ENCODE data around the gene OR13J1. TPM values are rescaled to one million over a fixed set of nuclear protein-coding genes. Genes with fewer than 3 reads are reported as not detected.

OR13J1 gene
- total RNA-seq, 2 experiments from 2014 or later: not detected

GRCh38 chr9:35845824-35846771, 24.1 kb downstream of the OR13J1 start:
- no peak overlapping the region for H3K27ac Mint-ChIP-seq

GRCh38 chr9:35844628-35845270, 25.5 kb downstream of the OR13J1 start:
- ATAC-seq: peak; percentile 58
- no peak overlapping the region for H3K4me3 Mint-ChIP-seq

More at GRCh38 chr9:35845824-35846771, 24.1 kb downstream of the OR13J1 start:
- ATAC-seq (no peak), DNase-seq (no peak)
- CTCF ChIA-PET: interaction anchor here (1.0 to 2.1 kb wide), 6 partner anchors 9 to 137 kb away, joined by 3 to 11 read pairs (median 6); no protein-coding TSS in a partner anchor
- Mint-ChIP-seq H3K4me1 (peaks cover 34% of the 10 kb centered on the region), H3K4me3 (no peak overlapping the region), H3K36me3 (no peaks in the 10 kb centered on the region), H3K27me3 (no peaks in the 10 kb centered on the region), H3K9me3 (ENCODE audit: low read depth) (no peaks in the 10 kb centered on the region)

GRCh38 chr9:35842795-35843194, 27.4 kb downstream of the OR13J1 start:
- ATAC-seq: no peak
- H3K9me3 Mint-ChIP-seq (ENCODE audit: low read depth): no peaks in the 10 kb centered on the region
- DNase-seq: no peak
- no peaks in the 10 kb centered on the region for H3K36me3 Mint-ChIP-seq
- no peaks in the 10 kb centered on the region for H3K27me3 Mint-ChIP-seq
- CTCF ChIA-PET: interaction anchor here (1.3 to 1.5 kb wide), 2 partner anchors 39 to 180 kb away, joined by 4 to 5 read pairs; no protein-coding TSS in a partner anchor
- H3K4me3 Mint-ChIP-seq: no peak overlapping the region
- H3K4me1 Mint-ChIP-seq: peaks cover 28% of the 10 kb centered on the region
- no peak overlapping the region for H3K27ac Mint-ChIP-seq

More at GRCh38 chr9:35844628-35845270, 25.5 kb downstream of the OR13J1 start:
- no peak for DNase-seq
- Mint-ChIP-seq H3K27me3 (no peaks in the 10 kb centered on the region), H3K4me1 (peaks cover 34% of the 10 kb centered on the region), H3K36me3 (no peaks in the 10 kb centered on the region), H3K9me3 (ENCODE audit: low read depth) (no peaks in the 10 kb centered on the region), H3K27ac (no peak overlapping the region)
- CTCF ChIA-PET: interaction anchor here (1.0 to 2.3 kb wide), 7 partner anchors 10 to 138 kb away, joined by 3 to 11 read pairs (median 6); no protein-coding TSS in a partner anchor

- Mint-ChIP-seq H3K4me1 (peaks cover 22% of the 10 kb centered on the region), H3K27me3 (no peaks in the 10 kb centered on the region), H3K4me3 (no peak overlapping the region), H3K36me3 (no peaks in the 10 kb centered on the region), H3K27ac (no peak overlapping the region), H3K9me3 (ENCODE audit: low read depth) (no peaks in the 10 kb centered on the region)
- DNase-seq: no peak
- ATAC-seq: no peak
- CTCF ChIA-PET: interaction anchor here (1.3 to 1.5 kb wide), 2 partner anchors 40 to 181 kb away, joined by 4 to 5 read pairs; no protein-coding TSS in a partner anchor
Measured at GRCh38 chr9:35842020-35842745, 28.0 kb downstream of the OR13J1 start.

GRCh38 chr9:35841645-35841900, 28.6 kb downstream of the OR13J1 start:
- DNase-seq (no peak), ATAC-seq (no peak)
- Mint-ChIP-seq H3K27ac (no peak overlapping the region), H3K4me1 (peaks cover 21% of the 10 kb centered on the region), H3K36me3 (no peaks in the 10 kb centered on the region), H3K9me3 (ENCODE audit: low read depth) (no peaks in the 10 kb centered on the region), H3K27me3 (no peaks in the 10 kb centered on the region), H3K4me3 (no peak overlapping the region)
- CTCF ChIA-PET: interaction anchor here (1.5 kb wide), 1 partner anchor 181 kb away, joined by 5 read pairs; no protein-coding TSS in a partner anchor

- CTCF ChIA-PET: interaction anchor here (1.6 kb wide), 1 partner anchor 10 kb away, joined by 5 read pairs; no protein-coding TSS in a partner anchor
- H3K27me3 Mint-ChIP-seq: no peaks in the 10 kb centered on the region
- H3K4me1 Mint-ChIP-seq: peaks cover 21% of the 10 kb centered on the region
- H3K4me3 Mint-ChIP-seq: no peak overlapping the region
- DNase-seq (no peak), ATAC-seq (no peak)
- H3K36me3 Mint-ChIP-seq: no peaks in the 10 kb centered on the region
- H3K27ac Mint-ChIP-seq: no peak overlapping the region
- no peaks in the 10 kb centered on the region for H3K9me3 Mint-ChIP-seq (ENCODE audit: low read depth)
Measured at GRCh38 chr9:35840881-35841644, 29.1 kb downstream of the OR13J1 start.

GRCh38 chr9:35839926-35840325, 30.3 kb downstream of the OR13J1 start:
- Mint-ChIP-seq H3K4me1 (peaks cover 12% of the 10 kb centered on the region), H3K27me3 (no peaks in the 10 kb centered on the region), H3K9me3 (ENCODE audit: low read depth) (no peaks in the 10 kb centered on the region), H3K36me3 (no peaks in the 10 kb centered on the region), H3K27ac (no peak overlapping the region), H3K4me3 (no peak overlapping the region)
- DNase-seq (no peak), ATAC-seq (no peak)
- CTCF ChIA-PET: interaction anchor here (1.6 to 2.8 kb wide), 2 partner anchors 9 to 13 kb away, joined by 5 to 9 read pairs; no protein-coding TSS in a partner anchor

GRCh38 chr9:35836595-35836994, 33.6 kb downstream of the OR13J1 start:
- Mint-ChIP-seq H3K27me3 (no peaks in the 10 kb centered on the region), H3K4me3 (no peak overlapping the region), H3K36me3 (no peaks in the 10 kb centered on the region), H3K4me1 (peaks cover 5% of the 10 kb centered on the region), H3K9me3 (ENCODE audit: low read depth) (no peaks in the 10 kb centered on the region), H3K27ac (no peak overlapping the region)
- ATAC-seq: no peak
- no peak for DNase-seq
- CTCF ChIA-PET: interaction anchor here (1.1 to 3.1 kb wide), 6 partner anchors 10 to 140 kb away, joined by 3 to 21 read pairs (median 6); partner anchors contain the start of gene SPAG8

- no peaks in the 10 kb centered on the region for H3K9me3 Mint-ChIP-seq (ENCODE audit: low read depth)
- DNase-seq (no peak), ATAC-seq (no peak)
- no peak overlapping the region for H3K4me3 Mint-ChIP-seq
- H3K4me1 Mint-ChIP-seq: peaks cover 5% of the 10 kb centered on the region
- H3K27me3 Mint-ChIP-seq: no peaks in the 10 kb centered on the region
- no peak overlapping the region for H3K27ac Mint-ChIP-seq
- CTCF ChIA-PET: interaction anchor here (0.6 to 3.1 kb wide), 13 partner anchors 9 to 178 kb away, joined by 3 to 21 read pairs (median 5); partner anchors contain the start of genes RMRP and SPAG8
- no peaks in the 10 kb centered on the region for H3K36me3 Mint-ChIP-seq
Measured at GRCh38 chr9:35835766-35836165, 34.4 kb downstream of the OR13J1 start.

GRCh38 chr9:35835216-35835632, 35.0 kb downstream of the OR13J1 start:
- no peak overlapping the region for H3K27ac Mint-ChIP-seq
- H3K4me3 Mint-ChIP-seq: no peak overlapping the region
- H3K9me3 Mint-ChIP-seq (ENCODE audit: low read depth): no peaks in the 10 kb centered on the region
- CTCF ChIA-PET: interaction anchor here (0.6 to 3.1 kb wide), 13 partner anchors 9 to 178 kb away, joined by 3 to 21 read pairs (median 5); partner anchors contain the start of genes RMRP and SPAG8
- ATAC-seq (peak; percentile 50), DNase-seq (no peak)
- H3K27me3 Mint-ChIP-seq: no peaks in the 10 kb centered on the region
- H3K4me1 Mint-ChIP-seq: peaks cover 5% of the 10 kb centered on the region
- no peaks in the 10 kb centered on the region for H3K36me3 Mint-ChIP-seq

- CTCF ChIA-PET: interaction anchor here (0.8 to 3.1 kb wide), 9 partner anchors 8 to 107 kb away, joined by 3 to 21 read pairs (median 7); partner anchors contain the start of gene SPAG8
- DNase-seq (no peak), ATAC-seq (no peak)
- H3K36me3 Mint-ChIP-seq: no peaks in the 10 kb centered on the region
- H3K4me1 Mint-ChIP-seq: peaks cover 9% of the 10 kb centered on the region
- no peaks in the 10 kb centered on the region for H3K9me3 Mint-ChIP-seq (ENCODE audit: low read depth)
- H3K4me3 Mint-ChIP-seq: no peak overlapping the region
- H3K27me3 Mint-ChIP-seq: no peaks in the 10 kb centered on the region
- H3K27ac Mint-ChIP-seq: no peak overlapping the region
Measured at GRCh38 chr9:35834260-35835215, 35.7 kb downstream of the OR13J1 start.

Data from activated CD8-positive, alpha-beta memory T cell treated with anti-CD3 and anti-CD28 coated beads, Interleukin-2, amount 10 ng/mL, durations not matched to agents 7 days and 5 days (primary cell).